ENCODE measurements around the gene MMS19.

The MMS19 gene

DNA sequence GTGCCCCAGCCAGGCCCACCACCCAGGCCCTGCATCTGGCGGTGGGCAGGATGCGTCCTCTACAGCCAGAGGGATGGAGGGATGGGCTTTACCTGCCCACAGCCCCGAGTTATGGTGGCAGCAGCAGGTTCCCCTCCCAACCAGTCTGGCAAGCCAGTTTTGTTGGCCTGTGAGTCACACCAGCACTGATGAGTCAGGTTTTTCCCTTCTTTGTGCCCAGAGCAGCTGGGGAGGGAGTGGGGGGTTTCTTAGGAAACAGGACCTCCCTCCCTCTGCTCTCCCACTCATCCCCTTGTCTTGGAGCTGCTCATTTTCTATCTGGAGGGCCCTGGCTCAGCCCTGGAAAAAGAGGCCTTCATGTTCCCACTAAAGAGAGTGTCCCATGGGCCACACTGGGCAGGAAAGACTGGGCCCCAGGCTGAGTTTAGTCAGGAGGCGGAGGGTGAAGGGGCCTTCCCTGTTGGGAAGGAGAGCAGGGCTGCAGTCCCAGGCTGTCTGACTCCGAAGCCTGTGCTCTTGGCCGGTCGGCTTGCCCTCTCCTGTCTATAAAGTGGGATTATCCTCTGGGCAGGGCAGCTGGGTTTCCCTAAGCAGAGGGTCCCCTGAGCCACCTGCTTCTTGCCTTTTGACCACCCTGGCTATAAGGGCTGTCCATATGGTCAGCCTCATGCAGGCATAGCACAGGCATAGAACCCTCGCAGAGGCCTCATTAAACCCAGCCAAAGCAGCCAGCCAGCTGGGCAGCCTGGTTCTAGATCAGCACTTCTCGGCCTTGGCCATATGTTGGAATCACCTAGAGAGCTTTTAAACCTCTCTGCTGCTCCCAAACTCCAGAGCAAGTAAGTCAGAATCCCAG is 44.2 kb upstream of the MMS19 start:
- TF ChIP-seq, protein P1, sequence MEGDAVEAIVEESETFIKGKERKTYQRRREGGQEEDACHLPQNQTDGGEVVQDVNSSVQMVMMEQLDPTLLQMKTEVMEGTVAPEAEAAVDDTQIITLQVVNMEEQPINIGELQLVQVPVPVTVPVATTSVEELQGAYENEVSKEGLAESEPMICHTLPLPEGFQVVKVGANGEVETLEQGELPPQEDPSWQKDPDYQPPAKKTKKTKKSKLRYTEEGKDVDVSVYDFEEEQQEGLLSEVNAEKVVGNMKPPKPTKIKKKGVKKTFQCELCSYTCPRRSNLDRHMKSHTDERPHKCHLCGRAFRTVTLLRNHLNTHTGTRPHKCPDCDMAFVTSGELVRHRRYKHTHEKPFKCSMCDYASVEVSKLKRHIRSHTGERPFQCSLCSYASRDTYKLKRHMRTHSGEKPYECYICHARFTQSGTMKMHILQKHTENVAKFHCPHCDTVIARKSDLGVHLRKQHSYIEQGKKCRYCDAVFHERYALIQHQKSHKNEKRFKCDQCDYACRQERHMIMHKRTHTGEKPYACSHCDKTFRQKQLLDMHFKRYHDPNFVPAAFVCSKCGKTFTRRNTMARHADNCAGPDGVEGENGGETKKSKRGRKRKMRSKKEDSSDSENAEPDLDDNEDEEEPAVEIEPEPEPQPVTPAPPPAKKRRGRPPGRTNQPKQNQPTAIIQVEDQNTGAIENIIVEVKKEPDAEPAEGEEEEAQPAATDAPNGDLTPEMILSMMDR (IDR thresholded peaks at IDR 0.05; ENCODE audit: insufficient read depth, low read length, poor library complexity, severe bottlenecking) = no peak
- DNase-seq (ENCODE audit: extremely low read depth, insufficient read length) = no peak
- Histone ChIP-seq H3K27me3 (replicated peaks; ENCODE audit: control insufficient read depth, insufficient read depth, low read length) (no peaks in the 10 kb centered on the region), H3K4me3 (replicated peaks; ENCODE audit: low read depth, low read length) (no peak overlapping the region), H3K36me3 (ENCODE audit: control insufficient read depth, insufficient read depth, low read length) (no peaks in the 10 kb centered on the region)

DNA sequence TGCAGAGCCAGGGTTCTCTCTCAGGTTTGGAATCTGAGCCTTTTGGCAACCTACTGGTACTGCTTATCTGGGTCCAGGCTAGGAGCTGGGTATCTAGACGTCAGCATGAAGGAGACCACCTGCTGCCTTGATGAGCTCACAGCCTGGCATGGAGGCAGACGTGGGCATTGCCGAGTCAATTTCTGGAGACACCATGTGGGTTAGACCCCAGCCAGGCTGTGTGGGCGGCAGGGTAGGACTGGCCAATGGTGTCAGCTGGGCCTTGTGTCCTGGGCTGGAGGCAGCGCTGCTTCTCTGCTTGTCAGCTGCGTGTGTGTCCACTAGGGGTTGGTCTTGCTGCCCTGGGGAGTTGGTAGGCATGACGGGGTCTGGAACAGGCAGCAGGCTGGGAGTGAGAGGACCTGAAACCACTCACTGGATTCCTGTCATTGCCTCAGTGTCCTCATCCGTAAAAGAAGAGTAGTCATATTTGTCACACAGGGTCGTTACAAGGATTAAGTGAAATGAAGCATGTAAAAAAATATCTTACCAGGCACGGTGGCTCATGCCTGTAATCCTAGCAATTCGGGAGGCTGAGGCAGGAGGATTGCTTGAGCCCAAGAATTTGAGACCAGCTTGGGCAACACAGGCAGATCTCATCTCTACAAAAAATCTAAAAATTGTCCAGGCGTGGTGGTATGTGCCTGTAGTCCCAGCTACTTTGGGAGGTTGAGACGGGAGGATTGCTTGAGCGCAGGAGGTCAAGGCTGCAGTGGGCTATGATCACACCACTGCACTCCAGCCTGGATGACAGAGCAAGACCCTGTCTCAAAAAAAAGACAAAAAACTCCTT is 42.7 kb upstream of the MMS19 start:
- no peak for DNase-seq (ENCODE audit: extremely low read depth, insufficient read length)
- Histone ChIP-seq H3K36me3 (ENCODE audit: control insufficient read depth, insufficient read depth, low read length) (no peaks in the 10 kb centered on the region), H3K4me3 (replicated peaks; ENCODE audit: low read depth, low read length) (no peak overlapping the region), H3K27me3 (replicated peaks; ENCODE audit: control insufficient read depth, insufficient read depth, low read length) (no peaks in the 10 kb centered on the region)
- TF ChIP-seq, protein P1 (IDR thresholded peaks at IDR 0.05; ENCODE audit: insufficient read depth, low read length, poor library complexity, severe bottlenecking) = no peak

DNA sequence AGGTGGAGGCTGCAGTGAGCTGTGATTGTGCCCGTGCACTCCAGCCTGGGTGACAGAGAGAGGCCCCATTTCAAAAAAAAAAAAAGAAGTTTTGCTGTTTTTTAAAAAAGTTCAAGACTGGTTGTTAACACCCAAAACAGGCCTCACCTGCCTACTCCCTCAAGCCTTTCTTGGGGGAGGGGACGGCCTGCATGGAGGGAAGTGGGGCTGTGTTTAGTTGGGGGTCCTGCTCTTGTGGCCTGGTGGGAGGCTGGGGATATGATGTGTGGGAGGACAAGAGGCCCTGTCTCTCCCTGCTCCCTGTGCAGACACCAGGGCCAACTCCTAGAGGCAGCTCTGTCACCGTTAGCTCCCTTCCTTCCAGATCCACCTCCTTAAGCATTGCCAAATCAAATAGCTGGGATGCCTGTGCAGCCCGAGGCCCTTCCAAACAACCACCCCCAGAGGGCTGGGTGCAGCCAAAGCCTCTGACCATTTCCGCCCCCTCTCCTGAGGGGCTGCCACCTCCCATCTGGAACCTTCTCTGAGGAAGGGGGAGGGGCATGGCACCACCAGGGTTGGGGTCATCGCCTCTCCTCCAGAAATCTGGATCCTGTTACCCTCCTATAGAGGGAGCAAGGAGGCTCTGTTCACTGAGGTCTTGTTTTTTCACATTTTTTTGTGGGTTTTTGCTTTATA is 41.4 kb upstream of the MMS19 start:
- TF ChIP-seq, protein P1 (IDR thresholded peaks at IDR 0.05; ENCODE audit: insufficient read depth, low read length, poor library complexity, severe bottlenecking) = no peak
- DNase-seq (ENCODE audit: extremely low read depth, insufficient read length) = no peak
- Histone ChIP-seq H3K27me3 (replicated peaks; ENCODE audit: control insufficient read depth, insufficient read depth, low read length) (no peaks in the 10 kb centered on the region), H3K36me3 (ENCODE audit: control insufficient read depth, insufficient read depth, low read length) (no peaks in the 10 kb centered on the region), H3K4me3 (replicated peaks; ENCODE audit: low read depth, low read length) (no peak overlapping the region)

DNA sequence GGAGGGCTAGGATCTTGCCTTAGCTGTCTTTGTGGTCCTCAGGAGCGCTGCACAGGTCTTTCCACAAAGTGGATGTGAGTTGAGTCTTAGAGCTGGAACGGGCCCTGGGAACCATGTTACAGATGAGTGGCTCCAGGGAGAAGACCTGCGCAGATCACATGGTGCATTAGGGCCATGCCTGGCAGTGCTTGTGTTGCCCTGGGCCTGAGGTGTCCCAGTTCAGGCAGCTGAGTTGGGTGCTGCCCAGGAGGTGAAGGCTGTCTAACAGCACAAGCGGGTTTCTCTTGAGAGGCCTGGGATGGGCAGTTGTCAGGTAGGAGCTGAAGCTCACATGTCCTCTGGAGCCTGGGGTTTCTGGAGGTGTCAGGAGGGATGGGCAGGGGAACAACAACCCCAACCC is 40.6 kb upstream of the MMS19 start:
- no peak overlapping the region for H3K4me3 ChIP-seq (replicated peaks; ENCODE audit: low read depth, low read length)
- no peaks in the 10 kb centered on the region for H3K36me3 ChIP-seq (ENCODE audit: control insufficient read depth, insufficient read depth, low read length)
- TF ChIP-seq, protein P1 (IDR thresholded peaks at IDR 0.05; ENCODE audit: insufficient read depth, low read length, poor library complexity, severe bottlenecking) = no peak
- no peaks in the 10 kb centered on the region for H3K27me3 ChIP-seq (replicated peaks; ENCODE audit: control insufficient read depth, insufficient read depth, low read length)
- no peak for DNase-seq (ENCODE audit: extremely low read depth, insufficient read length)

DNA sequence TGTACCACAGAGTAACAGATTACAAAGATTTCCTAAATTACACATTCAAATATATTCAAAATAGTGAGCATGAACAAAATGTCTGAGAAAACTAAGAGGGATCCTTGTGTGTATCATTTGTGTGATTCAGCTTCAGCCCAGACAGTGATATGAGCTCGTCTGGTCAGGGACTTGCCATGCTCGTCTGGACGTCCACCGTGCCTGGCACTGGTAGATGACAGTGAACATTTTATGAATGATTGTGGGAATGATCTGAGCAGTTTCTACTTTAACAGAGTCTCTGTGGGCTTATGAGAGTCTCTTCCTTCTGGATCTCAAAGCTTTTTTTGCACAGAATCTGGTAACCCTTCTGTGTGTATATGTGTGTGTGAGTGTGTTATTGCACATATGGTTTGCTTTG is 40.2 kb upstream of the MMS19 start:
- no peak for DNase-seq (ENCODE audit: extremely low read depth, insufficient read length)
- H3K4me3 ChIP-seq (replicated peaks; ENCODE audit: low read depth, low read length) = no peak overlapping the region
- H3K27me3 ChIP-seq (replicated peaks; ENCODE audit: control insufficient read depth, insufficient read depth, low read length) = no peaks in the 10 kb centered on the region
- no peaks in the 10 kb centered on the region for H3K36me3 ChIP-seq (ENCODE audit: control insufficient read depth, insufficient read depth, low read length)
- TF ChIP-seq, protein P1 (IDR thresholded peaks at IDR 0.05; ENCODE audit: insufficient read depth, low read length, poor library complexity, severe bottlenecking) = no peak

All from GM06990 (cell line).